Mammary epithelial cell (primary cell): ENCODE results near the gene JMJD8.

Source experiments
- CTCF ChIP-seq, 2 donors: IDR thresholded peaks in 1 of 2; conservative IDR thresholded peaks in 1 of 2; 2 replicates each; pipeline ENCODE4 v1.5.1; 2011 to 2012; ENCODE audit warnings: inconsistent platforms in 2 of 2, low read length in 2 of 2, mild to moderate bottlenecking in 2 of 2, control low read depth in 1 of 2, low read depth in 1 of 2; ENCODE audit not compliant: insufficient read depth in 1 of 2; ENCODE audit errors: extremely low read depth in 1 of 2
- EZH2 ChIP-seq: IDR thresholded peaks from 2 replicates; pipeline ENCODE4 v1.6.1; 2012; ENCODE audit warnings: low read length, inconsistent platforms, borderline replicate concordance

GRCh38 chr16:672371-672770, 11.8 kb downstream of the JMJD8 start:
- TF ChIP-seq CTCF (conservative IDR thresholded peaks at IDR 0.05 in 1 of 2, IDR thresholded peaks at IDR 0.05 in 1 of 2; ENCODE audit: extremely low read depth in 1 of 2, insufficient read depth in 1 of 2, low read depth in 1 of 2, low read length in 2 of 2): no peak
- no peak for TF ChIP-seq EZH2
